Right cardiac atrium (tissue), 5 donors: ENCODE data around the gene EPHB2. TPM values are rescaled to one million over a fixed set of nuclear protein-coding genes. Genes with fewer than 3 reads are reported as not detected.
A peak's percentile ranks its signal among the peaks of the same experiment; 100 is the strongest.

ENCODE experiments used
- ATAC-seq, 2 donors: fragments of 200-7000 bp; cut with Tn5 transposase; one replicate each; pipeline versions ENCODE4 v1.8.0 to v1.9.1; 2020; ENCODE audit warnings: moderate library complexity in 2 of 2, mild to moderate bottlenecking in 1 of 2
- DNase-seq, 3 donors: peaks; one replicate each; pipeline ENCODE4 v3.0.0-alpha.2; 2020
- H3K27ac ChIP-seq: one replicate; pipeline ENCODE4 v1.5.1; 2013; ENCODE audit warnings: mild to moderate bottlenecking, low read length, control low read depth, moderate library complexity
- H3K27me3 ChIP-seq: one replicate; pipeline ENCODE4 v1.6.1; 2013; ENCODE audit not compliant: control insufficient read depth, insufficient read depth
- H3K4me1 ChIP-seq: one replicate; pipeline ENCODE4 v1.6.1; 2013; ENCODE audit warnings: low read length; ENCODE audit not compliant: control insufficient read depth, insufficient read depth
- H3K4me3 ChIP-seq: one replicate; pipeline ENCODE4 v1.5.1; 2013; ENCODE audit warnings: low read length, control low read depth
- H3K9me3 ChIP-seq: one replicate; pipeline ENCODE4 v1.6.1; 2013; ENCODE audit warnings: low read length; ENCODE audit not compliant: control insufficient read depth
- WGBS: extraction: QIAGEN DNeasy Blood & Tissue Kit; methylation state at CpG from one replicate; pipeline ENCODE4 v1.1.7; 2013; 5-methylcytosine and 5-hydroxymethylcytosine counted together
- intact Hi-C, 4 donors: fragments of 100-400 bp; cut with DNase I; formaldehyde crosslinking; loops; one replicate each; pipeline versions ENCODE4 v1.11.0 to v1.14.0; 2022 to 2023
- polyA plus RNA-seq: library from polyadenylated mRNA; stranded (reverse); fragments of 200-250 nt; gene quantifications from one replicate; pipeline ENCODE4 v1.2.3, GENCODE V29; 2013
- total RNA-seq, 4 donors: library from RNA; stranded (reverse); fragmentation: NEBNext Ultra II Directional; extraction: Animal tissue kit (Norgen Biotek cat#: 25700); gene quantifications; one replicate each; pipeline ENCODE4 v1.2.1, GENCODE V29; 2021
- donor health status: healthy with polysubstance abuse.
- donor health status: DM: no; HTN: yes; CAD: no.
- donor health status: DM: no; HTN: no; CAD: no.
- donor health status: DM: no; HTN: yes; CAD: no; lungs with severe emphysema.
- donor health status: DM: yes; HTN: yes; CAD: no.

EPHB2 gene
- total and polyA plus RNA-seq, 5 donors = 1.2 to 7.7 (median 3.5) TPM

- intact Hi-C loops = no loop called here
- 61% methylated on average over 20 of the region's 20 CpGs for WGBS
- Histone ChIP-seq H3K9me3 (no peaks in the 10 kb centered on the region), H3K27me3 (no peaks in the 10 kb centered on the region), H3K4me3 (no peak overlapping the region), H3K4me1 (no peaks in the 10 kb centered on the region), H3K27ac (no peak overlapping the region)
- ATAC-seq = peak in 1 of 2 donors; percentile 30
- peak in 1 of 3 donors; percentile 26 for DNase-seq
Observed at GRCh38 chr1:22876359-22877111, 165.9 kb downstream of the EPHB2 start.

GRCh38 chr1:22877112-22877915 is 166.7 kb downstream of the EPHB2 start:
- H3K4me1 ChIP-seq = no peaks in the 10 kb centered on the region
- H3K4me3 ChIP-seq = no peak overlapping the region
- H3K9me3 ChIP-seq = no peaks in the 10 kb centered on the region
- no peak for ATAC-seq
- WGBS = 82% methylated on average over 12 of the region's 12 CpGs
- no peak for DNase-seq
- intact Hi-C loops = no loop called here
- H3K27me3 ChIP-seq = no peaks in the 10 kb centered on the region
- no peak overlapping the region for H3K27ac ChIP-seq

DNA sequence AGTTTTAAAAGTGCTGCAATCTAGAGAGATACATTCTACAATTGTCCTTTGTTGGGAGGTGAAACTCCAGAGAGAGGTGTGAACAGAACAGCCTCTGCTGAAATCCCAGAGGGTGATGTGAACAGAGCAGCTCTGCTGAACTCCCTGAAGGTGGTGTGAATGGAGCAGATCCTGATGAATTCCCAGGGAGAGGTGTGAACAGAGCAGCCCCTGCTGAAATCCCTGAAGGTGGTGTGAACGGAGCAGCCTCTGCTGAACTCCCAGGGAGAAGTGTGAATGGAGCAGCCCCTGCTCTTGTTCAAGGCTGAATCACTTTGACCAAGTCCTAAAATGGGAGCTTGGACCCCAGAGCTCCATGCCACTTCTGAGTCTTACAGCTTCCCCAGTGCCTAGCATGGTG is 167.3 kb downstream of the EPHB2 start:
- intact Hi-C loops = no loop called here
- no peak overlapping the region for H3K4me3 ChIP-seq
- H3K4me1 ChIP-seq = no peaks in the 10 kb centered on the region
- ATAC-seq (no peak), DNase-seq (no peak)
- 82% methylated on average over 1 of the region's 1 CpG for WGBS
- no peak overlapping the region for H3K27ac ChIP-seq
- no peaks in the 10 kb centered on the region for H3K9me3 ChIP-seq
- H3K27me3 ChIP-seq = no peaks in the 10 kb centered on the region

- no peak for DNase-seq
- ATAC-seq = no peak
- WGBS = 81% methylated on average over 13 of the region's 13 CpGs
- Histone ChIP-seq H3K4me3 (no peak overlapping the region), H3K27ac (no peak overlapping the region), H3K9me3 (no peaks in the 10 kb centered on the region), H3K4me1 (no peaks in the 10 kb centered on the region), H3K27me3 (no peaks in the 10 kb centered on the region)
- intact Hi-C loops = no loop called here
Observed at GRCh38 chr1:22878626-22879025, 168.0 kb downstream of the EPHB2 start.

- intact Hi-C loops = no loop called here
- no peak for DNase-seq
- Histone ChIP-seq H3K27me3 (no peaks in the 10 kb centered on the region), H3K9me3 (no peaks in the 10 kb centered on the region), H3K4me1 (no peaks in the 10 kb centered on the region), H3K4me3 (no peak overlapping the region), H3K27ac (no peak overlapping the region)
- ATAC-seq = no peak
- 59% methylated on average over 3 of the region's 3 CpGs for whole genome bisulfite sequencing
Observed at GRCh38 chr1:22879445-22879844, 168.8 kb downstream of the EPHB2 start.

DNA sequence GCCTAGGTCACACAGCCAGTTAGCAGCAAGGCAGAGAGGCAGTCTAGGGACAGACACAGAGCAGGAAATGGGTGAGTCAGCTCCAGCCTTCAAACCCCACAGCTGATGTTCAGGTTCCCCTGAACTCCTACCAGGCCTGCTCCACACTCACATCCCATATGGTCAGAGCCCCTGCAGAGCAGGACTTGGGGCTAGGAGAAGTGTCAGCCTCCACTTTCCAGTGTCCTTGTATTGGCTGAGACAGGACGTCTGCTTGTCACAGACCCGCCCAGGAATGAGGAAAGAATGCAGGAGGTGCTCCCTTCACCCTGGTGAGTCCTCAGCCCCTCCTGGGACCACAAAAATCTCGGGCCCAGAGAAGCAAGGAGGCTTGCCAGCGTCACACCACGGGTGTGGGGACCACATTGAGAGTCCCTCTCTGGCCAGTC is 169.5 kb downstream of the EPHB2 start:
- 54% methylated on average over 5 of the region's 5 CpGs for WGBS
- no peaks in the 10 kb centered on the region for H3K4me1 ChIP-seq
- H3K27ac ChIP-seq = no peak overlapping the region
- no peak for ATAC-seq
- intact Hi-C loops = loop anchor here in 2 of 4 donors (10.0 kb wide), 1 partner anchor 175 kb away; no protein-coding TSS in a partner anchor
- H3K4me3 ChIP-seq = no peak overlapping the region
- no peaks in the 10 kb centered on the region for H3K27me3 ChIP-seq
- H3K9me3 ChIP-seq = no peaks in the 10 kb centered on the region
- DNase-seq = no peak

GRCh38 chr1:22883406-22883805 is 172.8 kb downstream of the EPHB2 start:
- DNase-seq (no peak), ATAC-seq (no peak)
- WGBS = 80% methylated on average over 11 of the region's 11 CpGs
- H3K4me1 ChIP-seq = no peaks in the 10 kb centered on the region
- intact Hi-C loops = loop anchor here in 2 of 4 donors (10.0 kb wide), 1 partner anchor 179 kb away; no protein-coding TSS in a partner anchor
- no peaks in the 10 kb centered on the region for H3K27me3 ChIP-seq
- no peak overlapping the region for H3K27ac ChIP-seq
- no peak overlapping the region for H3K4me3 ChIP-seq
- H3K9me3 ChIP-seq = no peaks in the 10 kb centered on the region

DNA sequence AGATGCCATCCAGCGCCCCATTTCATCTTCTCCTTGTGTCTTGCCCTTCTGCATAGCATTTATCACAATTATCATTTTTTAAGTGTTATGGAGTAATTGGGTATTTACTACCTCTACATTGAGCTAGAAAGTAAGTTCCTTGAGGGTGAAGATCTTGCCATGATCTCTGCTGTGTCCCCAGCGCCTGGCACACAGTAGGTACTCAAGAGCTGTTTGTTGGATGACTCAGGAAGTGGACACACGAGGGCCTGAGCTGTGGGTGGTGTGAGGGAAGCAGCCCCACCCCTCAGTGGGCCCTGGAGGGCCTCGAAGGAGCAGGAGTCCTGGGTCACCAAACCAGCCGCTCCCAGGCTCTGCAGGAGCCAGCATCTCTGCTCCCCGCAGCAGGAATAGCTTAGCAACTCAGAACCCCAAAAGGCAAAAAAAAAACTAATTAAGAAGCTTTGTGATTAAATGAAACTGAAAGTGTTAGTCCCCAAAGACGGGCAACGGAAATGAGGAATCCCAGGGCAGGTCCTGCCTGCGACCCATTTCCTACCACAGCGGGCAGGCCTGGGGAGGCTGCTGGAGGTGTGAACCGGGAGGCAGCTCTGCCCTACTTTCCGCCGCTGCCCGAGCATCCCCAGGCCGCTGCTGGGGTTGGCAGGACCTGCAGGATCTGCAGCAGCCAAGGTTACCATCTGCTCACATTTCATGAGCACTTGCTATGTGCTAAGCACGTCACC is 174.3 kb downstream of the EPHB2 start:
- H3K4me3 ChIP-seq = no peak overlapping the region
- intact Hi-C loops = loop anchor here in 3 of 4 donors (5.0 to 10.0 kb wide), 2 partner anchors 180 to 183 kb away; no protein-coding TSS in a partner anchor
- DNase-seq = no peak

DNA sequence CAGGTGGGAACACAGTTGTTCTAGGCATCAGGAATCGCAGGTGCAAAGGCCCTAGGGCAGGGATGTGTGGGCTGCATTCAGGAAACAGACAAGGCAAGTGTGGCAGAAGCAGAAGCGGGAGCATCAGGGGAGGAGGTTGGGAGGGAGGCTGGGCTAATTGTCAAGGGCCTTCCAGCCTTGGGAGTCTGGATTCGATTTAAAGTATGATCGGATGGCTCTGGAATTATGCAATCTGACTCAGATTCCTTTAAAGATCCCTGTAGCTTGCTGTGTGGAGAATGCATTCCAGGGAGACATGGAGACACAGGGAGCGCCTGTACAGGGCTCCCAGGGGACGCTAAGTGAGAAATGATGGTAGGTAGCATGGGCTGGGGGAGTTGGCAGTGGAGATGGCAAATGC is 175.6 kb downstream of the EPHB2 start:
- intact Hi-C loops = loop anchor here in 3 of 4 donors (5.0 to 10.0 kb wide), 2 partner anchors 181 to 184 kb away; no protein-coding TSS in a partner anchor
- H3K27me3 ChIP-seq = no peaks in the 10 kb centered on the region
- DNase-seq = no peak
- no peak overlapping the region for H3K4me3 ChIP-seq
- H3K27ac ChIP-seq = no peak overlapping the region
- H3K9me3 ChIP-seq = no peaks in the 10 kb centered on the region
- H3K4me1 ChIP-seq = no peaks in the 10 kb centered on the region
- ATAC-seq = no peak
- 65% methylated on average over 6 of the region's 6 CpGs for WGBS

More for the DNA sequence above, 174.3 kb downstream of the EPHB2 start:
- WGBS = 69% methylated on average over 16 of the region's 16 CpGs
- H3K27me3 ChIP-seq = no peaks in the 10 kb centered on the region
- H3K9me3 ChIP-seq = no peaks in the 10 kb centered on the region
- no peak overlapping the region for H3K27ac ChIP-seq
- ATAC-seq = no peak
- no peaks in the 10 kb centered on the region for H3K4me1 ChIP-seq

GRCh38 chr1:22887491-22887890 is 176.9 kb downstream of the EPHB2 start:
- WGBS = 75% methylated on average over 7 of the region's 7 CpGs
- no peaks in the 10 kb centered on the region for H3K4me1 ChIP-seq
- intact Hi-C loops = loop anchor here in 3 of 4 donors (5.0 to 10.0 kb wide), 2 partner anchors 183 to 185 kb away; no protein-coding TSS in a partner anchor
- H3K27ac ChIP-seq = no peak overlapping the region
- no peak for DNase-seq
- H3K9me3 ChIP-seq = no peaks in the 10 kb centered on the region
- no peak overlapping the region for H3K4me3 ChIP-seq
- H3K27me3 ChIP-seq = no peaks in the 10 kb centered on the region
- ATAC-seq = no peak
